Epithelial cell of proximal tubule (primary cell): ENCODE results near the gene CLIC1. TPM values are rescaled to one million over a fixed set of nuclear protein-coding genes. Genes with fewer than 3 reads are reported as not detected.

Experiments used
- DNase-seq: peaks from one replicate; pipeline ENCODE4 v3.0.0-alpha.2; 2011; ENCODE audit warnings: low read depth
- H3K4me3 ChIP-seq: 2 replicates; pipeline ENCODE4 v1.5.1; 2011; ENCODE audit warnings: low read depth, mild to moderate bottlenecking, low read length
- total RNA-seq: library from RNA; depleted of rRNA; stranded (reverse); fragments of >200 nt; gene quantifications from 2 replicates; pipeline ENCODE4 v1.2.3, GENCODE V29; 2015
- TF ChIP-seq, protein P1 (sequence below): conservative IDR thresholded peaks from 2 replicates; pipeline ENCODE4 v1.5.1; 2012; ENCODE audit warnings: low read depth, mild to moderate bottlenecking, low read length

CLIC1 gene
- total RNA-seq: 938 and 1,262 TPM in 2 replicates

DNA sequence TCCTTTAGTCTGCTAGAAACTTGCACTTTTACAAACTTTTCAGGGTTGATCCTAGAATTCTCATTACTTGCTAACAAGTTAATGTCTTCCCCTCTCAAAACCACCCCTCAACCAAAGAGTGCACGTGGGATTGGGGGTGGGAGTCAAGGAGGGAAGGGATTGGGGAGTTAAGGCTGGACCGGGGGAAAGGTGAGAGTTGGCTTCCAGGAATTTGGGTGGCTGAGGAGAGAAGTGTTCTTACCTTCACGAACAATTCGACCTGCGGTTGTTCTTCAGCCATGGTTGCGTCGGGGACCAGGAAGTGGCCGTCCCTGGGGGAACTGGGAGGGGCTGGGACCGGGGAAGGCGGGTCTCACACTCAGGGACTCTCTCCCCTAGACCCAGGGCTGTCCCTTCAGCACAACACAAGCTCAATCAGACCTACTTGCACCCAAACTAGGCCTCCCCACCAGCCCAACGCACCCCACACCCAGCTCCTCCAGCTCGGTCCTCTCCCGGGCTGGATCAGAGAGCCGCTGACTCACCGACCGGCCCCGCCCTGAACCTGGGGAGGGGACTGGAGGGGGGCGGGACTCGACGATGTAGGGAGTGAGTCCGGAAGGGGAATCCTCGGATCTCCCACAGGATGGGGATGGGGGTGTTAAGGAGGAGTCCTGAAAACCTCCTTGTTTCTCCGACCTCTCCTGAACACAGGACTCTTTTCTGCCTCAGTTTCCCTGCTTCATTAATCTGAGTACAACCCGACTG lies at the start of gene CLIC1:
Gene CLIC1 (minus strand): TSS at position 510 of the 747 bp plus-strand sequence. CDS start 230 bp downstream, at position 280.
- DNase-seq: no peak
- TF ChIP-seq, protein P1, sequence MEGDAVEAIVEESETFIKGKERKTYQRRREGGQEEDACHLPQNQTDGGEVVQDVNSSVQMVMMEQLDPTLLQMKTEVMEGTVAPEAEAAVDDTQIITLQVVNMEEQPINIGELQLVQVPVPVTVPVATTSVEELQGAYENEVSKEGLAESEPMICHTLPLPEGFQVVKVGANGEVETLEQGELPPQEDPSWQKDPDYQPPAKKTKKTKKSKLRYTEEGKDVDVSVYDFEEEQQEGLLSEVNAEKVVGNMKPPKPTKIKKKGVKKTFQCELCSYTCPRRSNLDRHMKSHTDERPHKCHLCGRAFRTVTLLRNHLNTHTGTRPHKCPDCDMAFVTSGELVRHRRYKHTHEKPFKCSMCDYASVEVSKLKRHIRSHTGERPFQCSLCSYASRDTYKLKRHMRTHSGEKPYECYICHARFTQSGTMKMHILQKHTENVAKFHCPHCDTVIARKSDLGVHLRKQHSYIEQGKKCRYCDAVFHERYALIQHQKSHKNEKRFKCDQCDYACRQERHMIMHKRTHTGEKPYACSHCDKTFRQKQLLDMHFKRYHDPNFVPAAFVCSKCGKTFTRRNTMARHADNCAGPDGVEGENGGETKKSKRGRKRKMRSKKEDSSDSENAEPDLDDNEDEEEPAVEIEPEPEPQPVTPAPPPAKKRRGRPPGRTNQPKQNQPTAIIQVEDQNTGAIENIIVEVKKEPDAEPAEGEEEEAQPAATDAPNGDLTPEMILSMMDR: no peak
- H3K4me3 ChIP-seq: peak within 1 kb of the TSS; percentile 95

DNA sequence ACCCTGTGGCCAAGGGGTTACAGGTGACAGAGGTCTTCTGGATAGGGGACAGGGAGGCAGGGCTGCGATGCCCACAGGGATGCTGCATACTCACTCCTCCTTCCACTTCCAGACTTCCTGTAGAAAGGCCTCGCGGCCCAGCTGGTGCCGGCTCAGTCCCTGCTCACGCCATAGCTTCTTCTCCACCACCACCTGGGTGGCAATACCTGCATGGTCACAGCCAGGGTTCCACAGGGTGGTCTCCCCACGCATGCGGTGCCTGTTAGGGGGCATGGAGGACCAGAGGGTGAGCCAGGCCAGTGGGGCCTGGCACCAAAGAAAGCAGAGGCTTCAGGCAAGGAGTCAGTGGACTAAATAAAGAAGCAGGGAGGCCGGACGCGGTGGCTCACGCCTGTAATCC lies 49.1 kb upstream of the CLIC1 start:
- TF ChIP-seq, protein P1: no peak
- H3K4me3 ChIP-seq: no peak overlapping the region
- no peak for DNase-seq

DNA sequence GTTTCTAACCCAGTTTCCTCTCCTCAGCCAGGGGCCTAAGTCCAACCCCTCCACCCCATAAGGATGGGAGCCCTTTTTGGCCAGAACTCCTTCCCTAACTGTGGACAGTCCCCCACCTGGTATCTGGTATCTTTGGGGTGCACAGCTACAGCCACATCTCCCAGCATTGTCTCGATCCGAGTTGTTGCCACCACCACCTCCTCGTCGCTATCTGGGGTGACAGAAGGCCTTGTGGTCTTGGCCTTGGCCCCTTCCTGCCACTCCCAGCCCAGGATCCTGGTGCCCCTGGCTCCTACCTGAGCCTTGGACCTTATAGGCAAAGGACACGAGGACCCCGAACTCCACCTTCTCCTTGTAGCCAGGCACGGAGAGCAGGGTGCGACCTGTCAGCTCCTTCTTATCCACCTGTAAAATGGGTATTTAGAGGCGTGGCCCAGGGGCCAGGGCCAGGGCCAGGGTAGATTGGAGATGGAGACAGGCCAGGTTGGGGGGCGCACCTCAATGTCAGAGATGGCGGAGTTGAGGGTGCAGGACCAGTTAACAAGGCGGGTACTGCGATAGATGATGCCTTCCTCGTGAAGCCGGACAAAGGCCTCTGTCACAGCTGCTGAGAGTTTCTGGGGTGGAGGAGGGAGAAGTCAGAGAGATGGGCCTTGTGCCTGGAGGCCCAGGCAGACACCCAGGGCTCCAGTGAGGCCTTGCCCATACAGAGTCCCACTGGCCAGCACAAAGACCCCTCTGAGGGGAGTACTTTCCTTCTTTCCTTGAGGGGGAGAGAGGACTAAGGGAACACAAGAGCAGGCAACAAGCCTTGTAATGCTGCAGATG lies 48.0 kb upstream of the CLIC1 start:
- no peak overlapping the region for H3K4me3 ChIP-seq
- DNase-seq: no peak
- TF ChIP-seq, protein P1: no peak

DNA sequence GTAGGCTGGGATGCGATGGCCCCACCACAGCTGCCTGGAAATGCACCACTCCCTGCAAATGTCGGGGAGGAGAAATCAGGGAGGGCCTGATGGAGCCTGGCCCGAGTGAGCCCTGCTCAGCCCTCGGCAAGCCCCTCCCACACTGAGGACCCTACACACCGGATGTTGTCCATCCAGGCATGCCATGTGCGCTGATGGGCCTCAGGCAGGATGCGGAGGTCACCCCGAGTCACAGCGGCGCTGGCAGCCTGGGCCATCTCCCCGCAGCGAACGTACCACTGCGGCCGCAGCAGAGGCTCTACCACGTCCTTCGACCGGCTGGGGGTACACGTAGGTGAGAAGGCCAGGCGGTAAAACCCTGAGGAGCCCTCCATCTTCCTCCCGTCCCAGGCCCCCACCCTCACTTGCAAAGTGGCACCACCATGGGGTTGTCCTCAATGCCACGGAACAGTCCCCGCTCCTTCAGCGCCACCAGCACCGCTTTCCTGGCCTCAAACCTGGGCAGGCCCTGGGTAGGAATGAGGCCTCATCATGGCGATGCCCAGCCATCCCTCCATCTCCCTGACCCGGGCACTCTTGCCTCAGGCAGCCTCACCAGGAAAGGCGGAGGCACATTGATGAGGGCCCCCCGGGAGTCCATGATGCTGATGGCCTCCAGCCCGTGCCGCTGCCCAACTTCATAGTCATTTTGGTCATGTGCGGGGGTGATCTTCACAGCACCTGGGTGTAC lies 46.0 kb upstream of the CLIC1 start:
- H3K4me3 ChIP-seq: no peak overlapping the region
- DNase-seq: no peak
- TF ChIP-seq, protein P1: no peak

DNA sequence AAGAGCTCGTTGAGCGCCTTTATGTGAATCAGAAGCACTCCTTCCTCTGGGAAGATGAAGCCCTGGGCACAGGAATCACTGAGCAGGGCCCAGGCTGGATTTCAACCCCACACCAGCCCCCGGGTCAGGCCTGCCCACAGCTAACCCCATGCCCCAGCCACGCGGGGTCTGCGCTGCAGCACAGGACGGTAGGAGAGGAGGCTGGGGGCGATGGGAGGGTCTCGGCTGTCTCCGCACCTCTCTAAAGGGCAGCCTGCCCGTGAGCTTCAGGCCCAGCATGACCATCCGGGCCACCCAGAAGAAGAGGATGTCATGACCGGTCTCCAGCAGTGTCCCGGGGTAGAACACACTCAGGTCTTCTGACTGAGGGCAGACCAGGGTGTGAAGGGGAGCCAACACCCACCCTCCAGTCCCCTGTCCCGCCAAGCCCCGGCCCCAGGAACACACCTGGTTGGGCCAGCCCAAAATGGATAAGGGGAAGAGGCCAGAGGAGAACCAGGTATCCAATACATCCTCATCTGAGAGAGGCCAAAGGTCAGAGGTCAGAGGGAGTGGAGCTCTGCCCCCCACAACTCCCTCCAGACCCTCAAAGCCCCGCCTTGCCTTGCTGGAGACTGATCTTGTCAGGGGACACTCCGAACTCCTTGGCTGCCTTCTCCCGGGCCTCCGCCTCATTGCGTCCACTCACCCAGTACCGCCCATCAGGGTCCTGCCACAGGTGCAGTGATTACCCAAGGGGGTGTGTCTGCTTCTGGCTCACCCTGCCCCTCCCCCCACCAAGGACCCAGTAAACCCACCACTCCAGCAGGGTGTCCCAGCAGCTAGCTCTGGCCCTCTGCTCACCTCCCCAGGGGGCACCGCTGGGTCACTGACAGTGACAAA lies 45.2 kb upstream of the CLIC1 start:
- TF ChIP-seq, protein P1: no peak
- H3K4me3 ChIP-seq: no peak overlapping the region
- no peak for DNase-seq
